HCT116 (cell line): ENCODE measurements around the gene TMEM26. TPM values are rescaled to one million over a fixed set of nuclear protein-coding genes. Genes with fewer than 3 reads are reported as not detected.

ENCODE experiments used
- ATAC-seq: fragments of 200-7000 bp; cut with Tn5 transposase; 2 replicates; pipeline ENCODE4 v1.9.1; 2020; ENCODE audit warnings: mild to moderate bottlenecking, moderate library complexity
- BruUV-seq: library from RNA; stranded (reverse); fragments of 400-500 nt; replicated peaks from 2 replicates; lab custom pipeline; 2021; lab: Mats Ljungman, UMichigan
- CTCF ChIA-PET: fragments of 300-600 bp; sonication (Branson Sonifier 250); formaldehyde crosslinking; loops from one replicate; lab custom pipeline; 2021; ENCODE audit warnings: antibody characterized with exemption; lab: Charles Lee
- POLR2A ChIA-PET: fragments of 300-600, 350-600 bp; sonication (Branson Sonifier 250); formaldehyde crosslinking; loops from one replicate; lab custom pipeline; 2021; ENCODE audit warnings: antibody characterized with exemption; lab: Charles Lee
- RAD21 ChIA-PET, 2 experiments: fragments of 300-600 bp; sonication (Branson Sonifier 250); formaldehyde crosslinking; loops; one replicate each; lab custom pipeline; 2023; ENCODE audit warnings: low total read pairs in 2 of 2; ENCODE audit not compliant: uncharacterized antibody in 2 of 2, unreplicated experiment in 2 of 2, low non-redundant PET in 1 of 2; lab: Charles Lee
- DNase-seq: peaks from one replicate; pipeline ENCODE4 v3.0.0-alpha.2; 2010; ENCODE audit warnings: low read depth, low spot score
- H2AFZ ChIP-seq: fragments of 200-600 bp; shearing (Covaris generic), sonication (generic); 2 replicates; pipeline ENCODE4 v1.6.1; 2017; ENCODE audit warnings: low read depth, mixed run types, mixed read lengths, antibody characterized with exemption, low read length; ENCODE audit not compliant: poor library complexity, severe bottlenecking
- H3K27ac ChIP-seq: 2 replicates; pipeline ENCODE4 v1.5.1; 2012; ENCODE audit warnings: low read depth, low read length
- H3K27me3 ChIP-seq: fragments of 200-600 bp; sonication (generic); 2 replicates; pipeline ENCODE4 v1.6.1; 2016; ENCODE audit warnings: mixed run types, low read length, mixed read lengths; ENCODE audit not compliant: insufficient read depth
- H3K36me3 ChIP-seq, 2 experiments: fragments of 200-500 bp in 1 of 2; fragments of 200-600 bp in 1 of 2; sonication (Bioruptor generic) in 1 of 2; sonication (generic) in 1 of 2; 2 replicates each; pipeline versions ENCODE4 v1.5.1 to v1.6.1; 2014 to 2016; ENCODE audit warnings: low read length in 2 of 2, inconsistent platforms in 1 of 2, mixed read lengths in 1 of 2, mixed run types in 1 of 2; ENCODE audit not compliant: insufficient read depth in 2 of 2, control insufficient read depth in 1 of 2
- H3K4me1 ChIP-seq, 2 experiments: fragments of 200-600 bp in 1 of 2; sonication (generic) in 1 of 2; 2 replicates each; pipeline versions ENCODE4 v1.5.1 to v1.6.1; 2012 to 2017; ENCODE audit warnings: low read length in 2 of 2, inconsistent platforms in 1 of 2, mild to moderate bottlenecking in 1 of 2, mixed read lengths in 1 of 2, mixed run types in 1 of 2, moderate library complexity in 1 of 2; ENCODE audit not compliant: insufficient read depth in 2 of 2, control insufficient read depth in 1 of 2
- H3K4me2 ChIP-seq: fragments of 200-600 bp; sonication (generic); 2 replicates; pipeline ENCODE4 v1.6.1; 2017; ENCODE audit warnings: mixed run types, low read length, mixed read lengths
- H3K4me3 ChIP-seq, 2 experiments: fragments of 200-600 bp in 1 of 2; sonication (generic) in 1 of 2; replicated peaks in 1 of 2; 2 replicates each; pipeline ENCODE4 v1.5.1; 2011 to 2016; ENCODE audit warnings: low read length in 2 of 2, control low read depth in 1 of 2, low read depth in 1 of 2, mild to moderate bottlenecking in 1 of 2, mixed read lengths in 1 of 2, mixed run types in 1 of 2
- H3K79me2 ChIP-seq: fragments of 200-600 bp; sonication (generic); 2 replicates; pipeline ENCODE4 v1.6.1; 2017; ENCODE audit warnings: mild to moderate bottlenecking, mixed run types, low read length, moderate library complexity, mixed read lengths; ENCODE audit not compliant: insufficient read depth
- H3K9ac ChIP-seq: fragments of 200-600 bp; sonication (generic); 2 replicates; pipeline ENCODE4 v1.6.1; 2016; ENCODE audit warnings: low read length, mixed read lengths
- H3K9me2 ChIP-seq: fragments of 200-600 bp; sonication (generic), shearing (Covaris generic); 2 replicates; pipeline ENCODE4 v1.6.1; 2017; ENCODE audit warnings: mixed run types, mild to moderate bottlenecking, moderate library complexity; ENCODE audit not compliant: insufficient read depth
- H3K9me3 ChIP-seq, 2 experiments: fragments of 200-500 bp in 1 of 2; fragments of 200-600 bp in 1 of 2; sonication (Bioruptor generic) in 1 of 2; sonication (generic) in 1 of 2; 2 replicates each; pipeline ENCODE4 v1.6.1; 2014 to 2017; ENCODE audit warnings: low read length in 2 of 2, mixed read lengths in 2 of 2, inconsistent platforms in 1 of 2, low read depth in 1 of 2, mild to moderate bottlenecking in 1 of 2, mixed run types in 1 of 2, moderate library complexity in 1 of 2; ENCODE audit not compliant: control insufficient read depth in 1 of 2, insufficient read depth in 1 of 2
- H4K20me1 ChIP-seq: fragments of 200-600 bp; sonication (generic), shearing (Covaris generic); 2 replicates; pipeline ENCODE4 v1.6.1; 2017; ENCODE audit warnings: mixed run types, mild to moderate bottlenecking, moderate library complexity; ENCODE audit not compliant: insufficient read depth
- CBX3 ChIP-seq: IDR thresholded peaks from 2 replicates; pipeline ENCODE4 v1.6.1; 2012; ENCODE audit warnings: low read depth
- CEBPB ChIP-seq: IDR thresholded peaks from 2 replicates; pipeline ENCODE4 v1.6.1; 2012; ENCODE audit warnings: low read depth
- EGR1 ChIP-seq: IDR thresholded peaks from 2 replicates; pipeline ENCODE4 v1.6.1; 2012; ENCODE audit warnings: low read depth
- ELF1 ChIP-seq: IDR thresholded peaks from 2 replicates; pipeline ENCODE4 v1.6.1; 2012; ENCODE audit warnings: low read depth, borderline replicate concordance
- EZH2 ChIP-seq: fragments of 200-600 bp; sonication (generic); IDR thresholded peaks from 2 replicates; pipeline ENCODE4 v1.6.1; 2017; ENCODE audit warnings: antibody characterized with exemption, mixed run types
- FOSL1 ChIP-seq: IDR thresholded peaks from 2 replicates; pipeline ENCODE4 v1.6.1; 2012; ENCODE audit warnings: low read depth
- MAX ChIP-seq: IDR thresholded peaks from 2 replicates; pipeline ENCODE4 v1.6.1; 2012
- RAD21 ChIP-seq: IDR thresholded peaks from 2 replicates; pipeline ENCODE4 v1.6.1; 2012; ENCODE audit warnings: low read depth, mild to moderate bottlenecking
- REST ChIP-seq: IDR thresholded peaks from 2 replicates; pipeline ENCODE4 v1.6.1; 2012; ENCODE audit warnings: low read depth
- SIN3A ChIP-seq: IDR thresholded peaks from 2 replicates; pipeline ENCODE4 v1.6.1; 2012; ENCODE audit warnings: low read depth
- SRF ChIP-seq: IDR thresholded peaks from 2 replicates; pipeline ENCODE4 v1.6.1; 2012; ENCODE audit warnings: low read depth
- TCF7L2 ChIP-seq: IDR thresholded peaks from 2 replicates; pipeline ENCODE4 v1.7.0; 2011; ENCODE audit warnings: borderline replicate concordance, inconsistent platforms; ENCODE audit not compliant: insufficient read depth, insufficient read length; ENCODE audit errors: extremely low read depth
- ZBTB33 ChIP-seq: IDR thresholded peaks from 2 replicates; pipeline ENCODE4 v1.6.1; 2011; ENCODE audit warnings: mild to moderate bottlenecking, low read length, moderate library complexity; ENCODE audit not compliant: insufficient replicate concordance; ENCODE audit errors: extremely low read depth
- intact Hi-C: fragments of 100-400 bp; cut with micrococcal nuclease; formaldehyde crosslinking; loops from 2 replicates; pipeline ENCODE4 v1.10.0; 2022
- total RNA-seq: library from RNA; stranded (reverse); gene quantifications from one replicate; pipeline ENCODE4 v1.2.1, GENCODE V29; 2021; ENCODE audit not compliant: unreplicated experiment

The TMEM26 gene
- total RNA-seq, 1 experiment from 2014 or later = not detected

DNA sequence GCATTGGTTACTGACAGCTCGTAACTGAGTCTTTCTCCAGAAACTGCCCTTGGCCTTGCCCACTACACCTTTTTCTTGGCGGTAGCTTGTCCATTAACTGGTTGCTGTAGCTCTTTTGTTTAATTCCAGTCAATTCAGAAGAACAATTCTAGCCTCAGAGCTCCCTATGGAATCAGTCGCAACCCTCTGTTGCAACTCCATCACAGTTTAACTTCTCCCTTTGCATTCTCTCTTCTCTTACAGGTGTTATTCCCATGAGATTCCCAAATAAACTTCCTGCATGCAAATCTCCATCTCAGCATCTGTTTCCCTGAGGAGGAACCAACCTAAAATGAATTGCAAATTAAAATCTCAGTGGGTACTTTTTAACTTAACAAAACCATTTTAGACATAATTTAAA lies 28.4 kb upstream of the TMEM26 start (continued):
- TF ChIP-seq EGR1 (no peak), CBX3 (no peak), EZH2 (no peak), FOSL1 (no peak), CEBPB (no peak), MAX (no peak)

DNA sequence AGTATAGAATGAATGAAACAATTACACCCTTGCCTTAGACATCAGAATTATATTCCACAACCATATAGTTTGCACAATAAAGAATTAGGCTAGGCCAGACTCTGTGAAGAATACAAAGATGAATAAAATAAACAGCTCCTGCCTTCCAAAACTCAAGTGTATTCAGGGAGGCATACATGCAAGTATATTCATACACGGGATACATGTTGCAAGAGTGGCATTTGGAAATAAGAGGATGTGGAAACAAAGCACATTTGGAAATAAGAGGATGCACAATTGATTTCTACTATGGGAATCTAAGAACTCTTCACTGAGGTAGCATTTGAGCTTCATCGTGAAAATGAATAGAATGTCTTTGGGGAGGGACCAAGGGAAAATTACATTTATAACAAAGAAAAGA lies 27.0 kb upstream of the TMEM26 start:
- ChIA-PET RAD21 (no interaction called here), POLR2A (no interaction called here), CTCF (no interaction called here)
- no peak overlapping the region for H3K9ac ChIP-seq
- no peaks in the 10 kb centered on the region for H3K9me3 ChIP-seq
- H4K20me1 ChIP-seq = no peaks in the 10 kb centered on the region
- TF ChIP-seq TCF7L2 (no peak), SIN3A (no peak), CEBPB (no peak), ZBTB33 (no peak), SRF (no peak), REST (no peak), RAD21 (no peak), EZH2 (no peak), EGR1 (no peak), ELF1 (no peak)
- intact Hi-C loops = no loop called here
- no peaks in the 10 kb centered on the region for H3K27me3 ChIP-seq
- no peaks in the 10 kb centered on the region for H3K4me1 ChIP-seq
- no peaks in the 10 kb centered on the region for H3K9me2 ChIP-seq
- H3K36me3 ChIP-seq = no peaks in the 10 kb centered on the region
- DNase-seq = no peak
- no peak overlapping the region for H2AFZ ChIP-seq
- H3K4me3 ChIP-seq = no peak overlapping the region
- no TSS peak for BruUV-seq
- no peaks in the 10 kb centered on the region for H3K79me2 ChIP-seq
- no peak for ATAC-seq
- no peak overlapping the region for H3K4me2 ChIP-seq
- H3K27ac ChIP-seq = no peak overlapping the region
